Measurements from ENCODE around the gene NECAP2. TPM values are rescaled to one million over a fixed set of nuclear protein-coding genes. Genes with fewer than 3 reads are reported as not detected.
"Not testable (repeated sequence)": the region's sequence is repeated elsewhere in the genome, so short reads cannot be mapped to it uniquely, and the experiment has no call there.

NECAP2 gene
- total and polyA plus RNA-seq, 2 of the 4 experiments (the other 2 are of a cell fraction) = 80.5 to 85.1 TPM

DNA sequence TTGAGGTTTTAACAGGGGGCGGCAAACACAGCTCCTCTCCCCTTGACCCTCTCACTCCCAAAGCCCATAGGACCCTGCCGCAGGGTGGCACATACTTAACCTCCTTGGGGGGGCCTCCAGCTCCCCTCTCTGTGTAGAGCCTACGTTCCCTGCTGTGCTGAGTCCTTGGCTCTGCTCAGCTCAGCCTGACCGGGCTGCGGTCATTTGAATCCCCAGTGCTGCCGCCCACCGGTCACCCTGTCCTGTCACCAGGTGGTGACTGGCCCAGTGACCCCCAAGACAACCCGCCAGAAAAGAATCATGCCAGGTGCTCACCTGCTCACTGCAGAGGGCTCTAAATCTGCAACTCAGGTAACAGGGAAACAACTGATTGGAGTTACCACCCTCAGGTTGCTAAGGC is 60.9 kb downstream of the NECAP2 start:
- H3K14ac ChIP-seq (replicated peaks; ENCODE audit: low read depth, low read length); H3K4me3 ChIP-seq (ENCODE audit: insufficient read depth, low read depth, low read length); H3K56ac ChIP-seq (ENCODE audit: extremely low read depth, insufficient read depth, low read length); H3K4me1 ChIP-seq (ENCODE audit: control insufficient read depth, insufficient read depth, low read length); H4K91ac ChIP-seq (ENCODE audit: insufficient read depth, low read depth, low read length); H3K18ac ChIP-seq (ENCODE audit: low read depth, low read length); H2BK120ac ChIP-seq (ENCODE audit: low read depth, low read length); H2BK15ac ChIP-seq (ENCODE audit: low read depth, low read length); H3K23ac ChIP-seq (ENCODE audit: low read depth, low read length); dilution Hi-C loops (cut with HindIII; ENCODE audit: low sequenced_read_pairs, unreplicated experiment); H2AFZ ChIP-seq (replicated peaks; ENCODE audit: low read length, poor library complexity); intact Hi-C loops (cut with micrococcal nuclease); H3K9ac ChIP-seq (ENCODE audit: low read depth, low read length); H3K36me3 ChIP-seq (ENCODE audit: control insufficient read depth, insufficient read depth, low read length); H3K9me1 ChIP-seq (ENCODE audit: insufficient read depth, low read length); H2BK20ac ChIP-seq (ENCODE audit: low read depth, low read length); H3K27ac ChIP-seq (ENCODE audit: insufficient read depth, low read length); POLR2A ChIA-PET (ENCODE audit: unreplicated experiment); H2AK5ac ChIP-seq (ENCODE audit: low read depth, low read length); H3K4me2 ChIP-seq (ENCODE audit: low read depth, low read length); H4K5ac ChIP-seq (ENCODE audit: low read depth, low read length); DNase-seq; H3K4ac ChIP-seq (ENCODE audit: low read depth, low read length); ATAC-seq (ENCODE audit: low read depth); H4K20me1 ChIP-seq (ENCODE audit: insufficient read depth, low read length); H4K8ac ChIP-seq (ENCODE audit: low read depth in 2 of 2, low read length in 2 of 2); H2BK5ac ChIP-seq (ENCODE audit: low read depth, low read length, poor library complexity, severe bottlenecking); in situ Hi-C loops (cut with MboI; ENCODE audit: low sequenced_read_pairs); H3K9me3 ChIP-seq (ENCODE audit: control insufficient read depth, insufficient read depth, low read length); CTCF ChIA-PET; BruUV-seq (replicated peaks); H2AK9ac ChIP-seq (replicated peaks; ENCODE audit: low read depth, low read length, poor library complexity); H3K27me3 ChIP-seq (ENCODE audit: control insufficient read depth, insufficient read depth, low read length): not testable (repeated sequence)
- peaks cover 0 to 21% of the 10 kb centered on the region in 2 experiments; a peak in 1 of 4 replicates for H3K79me1 ChIP-seq (ENCODE audit: low read depth in 1 of 2, low read length in 2 of 2)
- 77% methylated on average over 4 of the region's 8 CpGs; no CpG with 5 or more reads in 1 of the 2 experiments for WGBS, 2 experiments (ENCODE audit: extremely low coverage in 2 of 2, insufficient read length in 1 of 2)
